CD14-positive monocyte (primary cell): Measurements from ENCODE around the gene MAD1L1. TPM values are rescaled to one million over a fixed set of nuclear protein-coding genes. Genes with fewer than 3 reads are reported as not detected.
"Not testable (repeated sequence)": the region's sequence is repeated elsewhere in the genome, so short reads cannot be mapped to it uniquely, and the experiment has no call there.

Experiments used
- DNase-seq, 3 donors: peaks; one replicate each; pipeline ENCODE4 v3.0.0-alpha.2; 2011 to 2022
- H2AFZ ChIP-seq: 2 replicates; pipeline ENCODE4 v1.6.0; 2012; ENCODE audit warnings: mild to moderate bottlenecking, low read depth, low read length, inconsistent platforms; ENCODE audit not compliant: insufficient read depth, poor library complexity, severe bottlenecking
- H3K27ac ChIP-seq, 2 donors: 1 replicate in 1 of 2; 2 replicates in 1 of 2; pipeline ENCODE4 v1.5.1; 2012 to 2013; ENCODE audit warnings: low read length in 2 of 2, control low read depth in 1 of 2, inconsistent platforms in 1 of 2, low read depth in 1 of 2, mild to moderate bottlenecking in 1 of 2
- H3K27me3 ChIP-seq, 2 donors: one replicate each; pipeline versions ENCODE4 v1.6.0 to v1.6.1; 2011 to 2013; ENCODE audit warnings: low read length in 2 of 2; ENCODE audit not compliant: control insufficient read depth in 2 of 2, insufficient read depth in 2 of 2
- H3K36me3 ChIP-seq, 2 donors: replicated peaks in 1 of 2; 1 replicate in 1 of 2; 2 replicates in 1 of 2; pipeline versions ENCODE4 v1.5.1 to v1.6.1; 2012 to 2013; ENCODE audit warnings: low read length in 2 of 2, control low read depth in 1 of 2, inconsistent platforms in 1 of 2, mild to moderate bottlenecking in 1 of 2; ENCODE audit not compliant: insufficient read depth in 2 of 2, control insufficient read depth in 1 of 2
- H3K4me1 ChIP-seq, 2 donors: 1 replicate in 1 of 2; 2 replicates in 1 of 2; pipeline versions ENCODE4 v1.5.1 to v1.6.1; 2012 to 2013; ENCODE audit warnings: low read length in 2 of 2, control low read depth in 1 of 2, inconsistent platforms in 1 of 2, mild to moderate bottlenecking in 1 of 2, moderate library complexity in 1 of 2; ENCODE audit not compliant: insufficient read depth in 2 of 2, control insufficient read depth in 1 of 2
- H3K4me2 ChIP-seq: replicated peaks from 2 replicates; pipeline ENCODE3; 2012; ENCODE audit warnings: low read length, moderate library complexity, mild to moderate bottlenecking; ENCODE audit not compliant: poor library complexity, severe bottlenecking; ENCODE audit errors: extremely low read depth
- H3K4me3 ChIP-seq, 3 experiments: fragments of 200-600 bp in 1 of 3; sonication (generic) in 1 of 3; replicated peaks in 1 of 3; 1 replicate in 2 of 3; 2 replicates in 1 of 3; pipeline ENCODE4 v1.5.1; 2011 to 2013; ENCODE audit warnings: low read length in 3 of 3, mild to moderate bottlenecking in 3 of 3, control low read depth in 2 of 3, low read depth in 2 of 3, inconsistent platforms in 1 of 3, moderate library complexity in 1 of 3
- H3K79me2 ChIP-seq: 2 replicates; pipeline ENCODE4 v1.6.0; 2012; ENCODE audit warnings: mild to moderate bottlenecking, control low read depth, inconsistent platforms, low read length, moderate library complexity; ENCODE audit not compliant: insufficient read depth
- H3K9ac ChIP-seq: 2 replicates; pipeline ENCODE4 v1.6.0; 2017; ENCODE audit warnings: low read length, mild to moderate bottlenecking; ENCODE audit not compliant: insufficient read depth, poor library complexity, severe bottlenecking
- H3K9me3 ChIP-seq, 2 donors: replicated peaks in 1 of 2; 1 replicate in 1 of 2; 2 replicates in 1 of 2; pipeline versions ENCODE4 v1.5.1 to v1.6.1; 2012 to 2013; ENCODE audit warnings: low read length in 2 of 2, control low read depth in 1 of 2; ENCODE audit not compliant: control insufficient read depth in 1 of 2, insufficient read depth in 1 of 2
- H4K20me1 ChIP-seq: 2 replicates; pipeline ENCODE4 v1.6.0; 2012; ENCODE audit warnings: mild to moderate bottlenecking, low read length, control low read depth, moderate library complexity; ENCODE audit not compliant: insufficient read depth
- H3K27ac Mint-ChIP-seq, 7 donors: one replicate each; pipeline ENCODE4 v1.8.0; 2020; ENCODE audit warnings: mild to moderate bottlenecking in 7 of 7, mixed read lengths in 7 of 7, moderate library complexity in 6 of 7, inconsistent platforms in 2 of 7
- H3K27me3 Mint-ChIP-seq, 3 donors: one replicate each; pipeline ENCODE4 v1.8.0; 2021 to 2022; ENCODE audit warnings: low read depth in 3 of 3, mild to moderate bottlenecking in 3 of 3, mixed read lengths in 3 of 3, moderate library complexity in 3 of 3, inconsistent platforms in 1 of 3
- H3K36me3 Mint-ChIP-seq, 2 donors: one replicate each; pipeline ENCODE4 v1.8.0; 2020; ENCODE audit warnings: mixed read lengths in 2 of 2, inconsistent platforms in 1 of 2, mild to moderate bottlenecking in 1 of 2
- H3K4me1 Mint-ChIP-seq: one replicate; pipeline ENCODE4 v1.8.0; 2020; ENCODE audit warnings: mild to moderate bottlenecking, mixed read lengths
- H3K4me3 Mint-ChIP-seq, 2 donors: one replicate each; pipeline ENCODE4 v1.8.0; 2020; ENCODE audit warnings: mild to moderate bottlenecking in 2 of 2, mixed read lengths in 2 of 2, moderate library complexity in 1 of 2
- H3K9me3 Mint-ChIP-seq, 7 donors: one replicate each; pipeline ENCODE4 v1.8.0; 2020 to 2022; ENCODE audit warnings: mixed read lengths in 7 of 7, mild to moderate bottlenecking in 6 of 7, moderate library complexity in 6 of 7, inconsistent platforms in 2 of 7
- WGBS: methylation state at CpG from one replicate; pipeline ENCODE4 v1.1.5; 2013; ENCODE audit warnings: missing lambda C conversion rate; ENCODE audit not compliant: insufficient coverage; 5-methylcytosine and 5-hydroxymethylcytosine counted together
- intact Hi-C, 2 donors: fragments of 100-400 bp; cut with micrococcal nuclease; formaldehyde crosslinking; loops; one replicate each; pipeline versions ENCODE4 v1.15.0 to v1.15.1; 2023
- polyA plus RNA-seq, 3 donors: library from polyadenylated mRNA; depleted of rRNA in 1 of 3; unstranded in 2 of 3; stranded (reverse) in 1 of 3; fragments of 300-500 nt in 2 of 3; fragments of >200 nt in 1 of 3; fragmentation: Illumina TruSeq in 2 of 3; gene quantifications; 1 replicate in 2 of 3; 2 replicates in 1 of 3; pipeline ENCODE4 v1.2.3, GENCODE V29; 2012 to 2021
- TF ChIP-seq, protein P1 (sequence below): fragments of 200-600 bp; IDR thresholded peaks from one replicate; pipeline ENCODE4 v1.8.0; 2022; ENCODE audit warnings: antibody characterized with exemption, mild to moderate bottlenecking

The MAD1L1 gene
- polyA plus RNA-seq, 3 donors, result 22.0 to 39.4 (median 33.2) TPM

DNA sequence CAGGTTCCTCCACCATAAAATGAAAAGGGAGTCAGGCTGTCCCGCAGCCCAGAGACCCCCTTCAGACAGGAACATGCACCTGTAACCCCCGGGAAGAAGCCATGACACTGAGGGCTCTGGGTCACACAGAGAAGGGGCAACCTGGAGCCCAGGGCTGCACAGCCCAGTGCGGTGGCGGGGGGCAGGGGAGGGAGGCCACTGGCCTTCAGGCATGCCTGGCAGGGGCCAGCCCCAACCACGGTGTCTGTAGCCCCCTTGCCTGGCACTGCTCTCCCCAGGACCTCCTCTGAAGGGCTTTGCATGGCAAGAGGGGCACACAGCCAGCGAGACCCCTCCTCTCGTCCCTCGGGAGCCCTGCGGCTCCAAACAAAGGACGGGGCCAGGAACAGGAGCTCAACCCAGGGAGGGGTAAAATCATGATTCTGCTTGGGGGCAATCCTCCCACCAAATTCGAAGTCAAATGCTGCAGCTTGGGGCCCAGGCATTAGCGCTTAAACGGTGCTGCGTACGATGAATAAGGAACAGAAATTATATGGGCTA is 235.1 kb downstream of the MAD1L1 start:
- Mint-ChIP-seq H3K36me3 (peaks cover 9 to 33% of the 10 kb centered on the region in 2 donors), H3K27me3 (no peaks in the 10 kb centered on the region), H3K9me3 (peaks cover 0 to 2% (median 0%) of the 10 kb centered on the region in 7 donors), H3K4me3 (no peak overlapping the region), H3K27ac (no peak overlapping the region), H3K4me1 (no peaks in the 10 kb centered on the region)
- WGBS, result 100% methylated on average over 9 of the region's 15 CpGs
- Histone ChIP-seq H3K36me3 (peaks cover 0 to 4% of the 10 kb centered on the region in 2 donors), H3K4me2 (no peak overlapping the region), H3K4me1 (no peaks in the 10 kb centered on the region), H3K4me3 (no peak overlapping the region), H3K9me3 (no peaks in the 10 kb centered on the region), H4K20me1 (no peaks in the 10 kb centered on the region), H3K27me3 (no peaks in the 10 kb centered on the region), H3K27ac (no peak overlapping the region), H3K79me2 (no peaks in the 10 kb centered on the region), H2AFZ (no peak overlapping the region), H3K9ac (no peak overlapping the region)
- DNase-seq, result no peak
- intact Hi-C loops, result no loop called here
- TF ChIP-seq, protein P1, sequence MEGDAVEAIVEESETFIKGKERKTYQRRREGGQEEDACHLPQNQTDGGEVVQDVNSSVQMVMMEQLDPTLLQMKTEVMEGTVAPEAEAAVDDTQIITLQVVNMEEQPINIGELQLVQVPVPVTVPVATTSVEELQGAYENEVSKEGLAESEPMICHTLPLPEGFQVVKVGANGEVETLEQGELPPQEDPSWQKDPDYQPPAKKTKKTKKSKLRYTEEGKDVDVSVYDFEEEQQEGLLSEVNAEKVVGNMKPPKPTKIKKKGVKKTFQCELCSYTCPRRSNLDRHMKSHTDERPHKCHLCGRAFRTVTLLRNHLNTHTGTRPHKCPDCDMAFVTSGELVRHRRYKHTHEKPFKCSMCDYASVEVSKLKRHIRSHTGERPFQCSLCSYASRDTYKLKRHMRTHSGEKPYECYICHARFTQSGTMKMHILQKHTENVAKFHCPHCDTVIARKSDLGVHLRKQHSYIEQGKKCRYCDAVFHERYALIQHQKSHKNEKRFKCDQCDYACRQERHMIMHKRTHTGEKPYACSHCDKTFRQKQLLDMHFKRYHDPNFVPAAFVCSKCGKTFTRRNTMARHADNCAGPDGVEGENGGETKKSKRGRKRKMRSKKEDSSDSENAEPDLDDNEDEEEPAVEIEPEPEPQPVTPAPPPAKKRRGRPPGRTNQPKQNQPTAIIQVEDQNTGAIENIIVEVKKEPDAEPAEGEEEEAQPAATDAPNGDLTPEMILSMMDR, result no peak

DNA sequence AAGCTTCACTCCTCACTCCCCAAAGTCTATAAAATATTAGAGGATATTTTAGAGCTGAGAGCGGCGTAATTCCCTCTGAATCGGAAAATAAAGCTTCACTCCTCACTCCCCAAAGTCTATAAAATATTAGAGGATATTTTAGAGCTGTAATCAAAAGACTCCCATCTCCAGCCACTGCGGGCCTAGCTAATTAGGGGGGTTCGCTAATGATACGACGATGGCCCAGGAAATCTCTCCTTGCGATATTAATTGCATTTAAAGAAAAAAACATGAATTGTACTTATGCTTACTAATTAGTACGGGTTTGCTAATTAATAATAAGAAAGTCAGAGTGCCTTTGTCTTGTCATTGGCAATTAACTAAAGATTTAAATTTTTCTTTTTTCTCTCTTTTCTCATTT is 235.9 kb downstream of the MAD1L1 start:
- H3K4me3 ChIP-seq, result no peak overlapping the region
- Mint-ChIP-seq H3K36me3 (peaks cover 9 to 35% of the 10 kb centered on the region in 2 donors), H3K4me3 (no peak overlapping the region), H3K9me3 (peaks cover 0 to 2% (median 0%) of the 10 kb centered on the region in 7 donors), H3K4me1 (no peaks in the 10 kb centered on the region), H3K27ac (no peak overlapping the region), H3K27me3 (no peaks in the 10 kb centered on the region)
- no CpG with 5 or more reads among the region's 9 CpGs for WGBS
- no peaks in the 10 kb centered on the region for H3K4me1 ChIP-seq
- H3K36me3 ChIP-seq, result peaks cover 0 to 4% of the 10 kb centered on the region in 2 donors
- no peak overlapping the region for H3K9ac ChIP-seq
- H3K27ac ChIP-seq, result no peak overlapping the region
- no peaks in the 10 kb centered on the region for H3K79me2 ChIP-seq
- H4K20me1 ChIP-seq, result no peaks in the 10 kb centered on the region
- intact Hi-C loops, result no loop called here
- no peak for DNase-seq
- H3K9me3 ChIP-seq, result no peaks in the 10 kb centered on the region
- TF ChIP-seq, protein P1, result no peak
- H3K27me3 ChIP-seq, result no peaks in the 10 kb centered on the region
- no peak overlapping the region for H2AFZ ChIP-seq
- H3K4me2 ChIP-seq, result no peak overlapping the region

DNA sequence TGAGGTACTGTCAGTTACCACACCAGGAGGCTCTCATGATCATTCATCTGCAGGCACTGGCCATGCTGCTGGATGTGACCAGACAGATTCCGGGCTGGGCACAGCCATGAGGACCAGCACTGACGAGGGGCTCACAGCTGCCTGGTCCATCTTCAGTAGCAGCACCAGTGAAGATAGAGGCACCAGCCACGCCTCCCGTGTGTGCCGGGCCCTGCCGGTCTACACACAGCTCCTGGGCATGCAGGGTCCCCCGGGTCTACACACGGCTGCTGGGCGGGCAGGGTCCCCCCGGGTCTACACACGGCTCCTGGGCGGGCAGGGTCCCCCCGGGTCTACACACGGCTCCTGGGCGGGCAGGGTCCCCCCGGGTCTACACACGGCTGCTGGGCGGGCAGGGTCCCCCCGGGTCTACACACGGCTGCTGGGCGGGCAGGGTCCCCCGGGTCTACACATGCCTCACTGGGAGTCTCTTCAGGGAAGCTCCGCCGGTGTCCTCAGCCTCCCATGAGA is 236.8 kb downstream of the MAD1L1 start:
- H3K4me3 ChIP-seq, H3K4me3 Mint-ChIP-seq, H3K9me3 Mint-ChIP-seq, H3K4me2 ChIP-seq, intact Hi-C loops, H2AFZ ChIP-seq, H3K27me3 ChIP-seq, H4K20me1 ChIP-seq, H3K9me3 ChIP-seq, H3K4me1 ChIP-seq, H3K36me3 ChIP-seq, H3K27me3 Mint-ChIP-seq, H3K4me1 Mint-ChIP-seq, H3K27ac Mint-ChIP-seq, H3K9ac ChIP-seq, H3K27ac ChIP-seq, H3K79me2 ChIP-seq, DNase-seq: not testable (repeated sequence)
- peaks cover 9 to 31% of the 10 kb centered on the region in 2 donors for H3K36me3 Mint-ChIP-seq
- whole genome bisulfite sequencing, result 98% methylated on average over 21 of the region's 24 CpGs
